Adrenal gland (tissue), 12 donors: ENCODE measurements around the gene KMT5B. TPM values are rescaled to one million over a fixed set of nuclear protein-coding genes. Genes with fewer than 3 reads are reported as not detected.

ENCODE experiments used
- DNase-seq, 7 donors: peaks; one replicate each; pipeline ENCODE4 v3.0.0-alpha.2; 2019 to 2020
- H3K27ac ChIP-seq, 5 donors: fragments of 200-600 bp; sonication (generic) in 4 of 5; 1 replicate in 3 of 5; 2 replicates in 2 of 5; pipeline versions ENCODE4 v1.5.1 to v1.8.0; 2016 to 2020; ENCODE audit warnings: mild to moderate bottlenecking in 1 of 5
- H3K27me3 ChIP-seq: fragments of 200-600 bp; 2 replicates; pipeline ENCODE4 v1.8.0; 2021
- H3K36me3 ChIP-seq, 2 donors: fragments of 200-600 bp; replicated peaks in 1 of 2; 1 replicate in 1 of 2; 2 replicates in 1 of 2; pipeline versions ENCODE4 v1.5.1 to v1.8.0; 2018 to 2022
- H3K4me1 ChIP-seq, 2 donors: fragments of 200-600 bp; replicated peaks in 1 of 2; 1 replicate in 1 of 2; 2 replicates in 1 of 2; pipeline versions ENCODE4 v1.5.1 to v1.8.0; 2018 to 2021
- H3K4me3 ChIP-seq, 4 donors: fragments of 200-600 bp; sonication (generic) in 3 of 4; one replicate each; pipeline ENCODE4 v1.5.1; 2016 to 2018
- H3K9me3 ChIP-seq, 3 donors: fragments of 200-600 bp; sonication (generic) in 1 of 3; replicated peaks in 1 of 3; 1 replicate in 2 of 3; 2 replicates in 1 of 3; pipeline versions ENCODE4 v1.5.1 to v1.8.0; 2016 to 2021
- POLR2A ChIP-seq, 2 donors: fragments of 450-650 bp; IDR thresholded peaks; one replicate each; pipeline ENCODE4 v1.6.1; 2017; ENCODE audit warnings: antibody characterized with exemption in 2 of 2, mild to moderate bottlenecking in 2 of 2, moderate library complexity in 1 of 2
- WGBS, 4 donors: extraction: QIAGEN DNeasy Blood & Tissue Kit in 2 of 4; methylation state at CpG; one replicate each; pipeline versions ENCODE4 v1.1.5 to v1.1.7; 2013 to 2017; 5-methylcytosine and 5-hydroxymethylcytosine counted together
- intact Hi-C, 2 donors: fragments of 100-400 bp; cut with DNase I; formaldehyde crosslinking; loops; one replicate each; pipeline versions ENCODE4 v1.14.1 to v1.15.0; 2022 to 2023
- polyA plus RNA-seq, 3 donors: library from polyadenylated mRNA; stranded (reverse); fragments of 200-250 nt in 2 of 3; fragments of 350-450 nt in 1 of 3; fragmentation: Illumina TruSeq in 1 of 3; extraction: RNeasy Lipid Tissue Mini Kit (QIAGEN cat#74804) in 1 of 3; gene quantifications; one replicate each; pipeline ENCODE4 v1.2.3, GENCODE V29; 2013 to 2014
- total RNA-seq, 9 donors: library from RNA; depleted of rRNA in 4 of 9; stranded (reverse); fragments of >200 nt in 4 of 9; fragments of 120-200 nt in 1 of 9; fragmentation: NEBNext Ultra II Directional in 1 of 9; extraction: Animal tissue kit (Norgen Biotek cat#: 25700) in 1 of 9; gene quantifications; one replicate each; pipeline versions ENCODE4 v1.1.0 to v1.2.4, GENCODE V29; 2013 to 2023
- TF ChIP-seq, protein P1 (sequence below), 6 experiments: fragments of 450-650 bp in 4 of 6; fragments of 200-600 bp in 2 of 6; sonication (generic) in 1 of 6; IDR thresholded peaks; 1 replicate in 5 of 6; 2 replicates in 1 of 6; pipeline versions ENCODE4 v1.5.1 to v1.8.0; 2016 to 2021; ENCODE audit warnings: antibody characterized with exemption in 6 of 6, mild to moderate bottlenecking in 2 of 6, moderate library complexity in 1 of 6
- donor health status: healthy with polysubstance abuse.
- donor health status: Bipolar disorder and iron deficiency.
- donor health status: DM: yes; HTN: yes; CAD: no.
- donor health status: DM: no; HTN: no; CAD: no.
- donor health status: DM: no; HTN: no; CAD: no.
- donor health status: DM: yes; HTN: yes; CAD: no.

Gene KMT5B
- total and polyA plus RNA-seq, 12 donors, result 22.6 to 121 (median 36.9) TPM

GRCh38 chr11:68257477-68258362 is 44.6 kb upstream of the KMT5B start:
- H3K36me3 ChIP-seq, result peaks cover 0 to 20% of the 10 kb centered on the region in 2 donors
- WGBS, 4 donors, result 33 to 65% (median 48%) methylated on average over 10 to 22 of the region's 22 CpGs
- H3K4me3 ChIP-seq, result no peak overlapping the region
- peak; percentile 96 to 99 (median 99) for DNase-seq
- peak overlapping the region in 1 of 5 donors; percentile 35 for H3K27ac ChIP-seq
- H3K9me3 ChIP-seq, result no peaks in the 10 kb centered on the region
- peaks cover 0 to 5% of the 10 kb centered on the region in 2 donors for H3K4me1 ChIP-seq
- TF ChIP-seq POLR2A (IDR thresholded peaks at IDR 0.05), result no peak
- TF ChIP-seq, protein P1, sequence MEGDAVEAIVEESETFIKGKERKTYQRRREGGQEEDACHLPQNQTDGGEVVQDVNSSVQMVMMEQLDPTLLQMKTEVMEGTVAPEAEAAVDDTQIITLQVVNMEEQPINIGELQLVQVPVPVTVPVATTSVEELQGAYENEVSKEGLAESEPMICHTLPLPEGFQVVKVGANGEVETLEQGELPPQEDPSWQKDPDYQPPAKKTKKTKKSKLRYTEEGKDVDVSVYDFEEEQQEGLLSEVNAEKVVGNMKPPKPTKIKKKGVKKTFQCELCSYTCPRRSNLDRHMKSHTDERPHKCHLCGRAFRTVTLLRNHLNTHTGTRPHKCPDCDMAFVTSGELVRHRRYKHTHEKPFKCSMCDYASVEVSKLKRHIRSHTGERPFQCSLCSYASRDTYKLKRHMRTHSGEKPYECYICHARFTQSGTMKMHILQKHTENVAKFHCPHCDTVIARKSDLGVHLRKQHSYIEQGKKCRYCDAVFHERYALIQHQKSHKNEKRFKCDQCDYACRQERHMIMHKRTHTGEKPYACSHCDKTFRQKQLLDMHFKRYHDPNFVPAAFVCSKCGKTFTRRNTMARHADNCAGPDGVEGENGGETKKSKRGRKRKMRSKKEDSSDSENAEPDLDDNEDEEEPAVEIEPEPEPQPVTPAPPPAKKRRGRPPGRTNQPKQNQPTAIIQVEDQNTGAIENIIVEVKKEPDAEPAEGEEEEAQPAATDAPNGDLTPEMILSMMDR (IDR thresholded peaks at IDR 0.05), result peak; percentile 91 to 96 (median 94)
- intact Hi-C loops, result loop anchor here (1.0 to 5.0 kb wide), 4 partner anchors 39 to 190 kb away; no protein-coding TSS in a partner anchor
- no peaks in the 10 kb centered on the region for H3K27me3 ChIP-seq

DNA sequence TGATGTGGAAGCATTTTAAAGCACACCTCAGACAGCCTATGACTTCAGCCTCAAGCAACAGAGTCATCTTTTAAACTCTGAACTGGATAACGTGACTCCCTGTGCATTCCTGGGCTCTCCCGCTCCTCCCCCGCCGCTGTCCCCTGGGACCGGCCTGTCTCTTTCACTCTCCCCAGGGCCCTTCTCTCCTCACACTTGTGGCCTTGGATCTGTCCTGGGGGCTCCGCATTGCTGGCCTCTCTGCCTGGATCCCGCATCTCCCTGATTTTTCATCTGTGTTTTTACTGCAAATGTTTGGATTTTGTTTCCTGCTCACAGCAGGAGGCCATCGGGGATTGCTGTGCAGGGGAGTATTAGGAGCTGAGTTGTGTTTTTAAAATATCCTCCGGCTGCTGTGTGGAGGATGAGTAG is 43.2 kb upstream of the KMT5B start:
- peak in 1 of 7 donors; percentile 38 for DNase-seq
- Histone ChIP-seq H3K27me3 (no peaks in the 10 kb centered on the region), H3K36me3 (peaks cover 0 to 6% of the 10 kb centered on the region in 2 donors), H3K27ac (no peak overlapping the region), H3K4me3 (no peak overlapping the region), H3K9me3 (no peaks in the 10 kb centered on the region), H3K4me1 (peaks cover 0 to 5% of the 10 kb centered on the region in 2 donors)
- no peak for TF ChIP-seq POLR2A (IDR thresholded peaks at IDR 0.05)
- WGBS, 4 donors, result 61 to 68% (median 65%) methylated on average over 9 of the region's 9 CpGs
- intact Hi-C loops, result loop anchor here (2.0 to 5.0 kb wide), 3 partner anchors 40 to 126 kb away; no protein-coding TSS in a partner anchor

- TF ChIP-seq POLR2A (IDR thresholded peaks at IDR 0.05), result no peak
- TF ChIP-seq, protein P1 (IDR thresholded peaks at IDR 0.05), result no peak
- 76 to 85% (median 77%) methylated on average over 13 of the region's 13 CpGs for WGBS, 4 donors
- intact Hi-C loops, result loop anchor here in 1 of 2 donors (5.0 kb wide), 2 partner anchors 42 to 127 kb away; no protein-coding TSS in a partner anchor
- Histone ChIP-seq H3K27me3 (no peaks in the 10 kb centered on the region), H3K9me3 (no peaks in the 10 kb centered on the region), H3K4me3 (no peak overlapping the region), H3K4me1 (peaks cover 0 to 5% of the 10 kb centered on the region in 2 donors), H3K27ac (no peak overlapping the region), H3K36me3 (no peaks in the 10 kb centered on the region)
- no peak for DNase-seq
Observed at GRCh38 chr11:68255526-68255925, 42.4 kb upstream of the KMT5B start.

GRCh38 chr11:68254421-68254820 is 41.3 kb upstream of the KMT5B start:
- Histone ChIP-seq H3K4me3 (no peak overlapping the region), H3K36me3 (no peaks in the 10 kb centered on the region), H3K4me1 (peaks cover 0 to 5% of the 10 kb centered on the region in 2 donors), H3K9me3 (no peaks in the 10 kb centered on the region), H3K27me3 (no peaks in the 10 kb centered on the region), H3K27ac (no peak overlapping the region)
- no peak for DNase-seq
- intact Hi-C loops, result no loop called here
- WGBS, 4 donors, result 89 to 94% (median 94%) methylated on average over 6 to 14 of the region's 14 CpGs
- TF ChIP-seq POLR2A (IDR thresholded peaks at IDR 0.05), result no peak
- TF ChIP-seq, protein P1 (IDR thresholded peaks at IDR 0.05), result no peak
